Right lobe of liver (tissue), 4 donors: ENCODE results near the gene SYNM.

Experiments
- POLR2A ChIP-seq: fragments of 450-650 bp; IDR thresholded peaks from one replicate; pipeline ENCODE4 v1.6.1; 2017; ENCODE audit warnings: antibody characterized with exemption, mild to moderate bottlenecking
- TF ChIP-seq, protein P1 (sequence below), 4 donors: fragments of 200-600 bp in 3 of 4; fragments of 450-650 bp in 1 of 4; IDR thresholded peaks; one replicate each; pipeline versions ENCODE4 v1.5.1 to v1.8.0; 2016 to 2022; ENCODE audit warnings: antibody characterized with exemption in 4 of 4, mild to moderate bottlenecking in 2 of 4
- donor health status: DM: no; HTN: no; CAD: no.
- donor health status: DM: no; HTN: no; CAD: no.
- donor health status: DM: no; HTN: yes; CAD: no.

GRCh38 chr15:99157456-99157855, 52.6 kb downstream of the SYNM start:
- TF ChIP-seq, protein P1, sequence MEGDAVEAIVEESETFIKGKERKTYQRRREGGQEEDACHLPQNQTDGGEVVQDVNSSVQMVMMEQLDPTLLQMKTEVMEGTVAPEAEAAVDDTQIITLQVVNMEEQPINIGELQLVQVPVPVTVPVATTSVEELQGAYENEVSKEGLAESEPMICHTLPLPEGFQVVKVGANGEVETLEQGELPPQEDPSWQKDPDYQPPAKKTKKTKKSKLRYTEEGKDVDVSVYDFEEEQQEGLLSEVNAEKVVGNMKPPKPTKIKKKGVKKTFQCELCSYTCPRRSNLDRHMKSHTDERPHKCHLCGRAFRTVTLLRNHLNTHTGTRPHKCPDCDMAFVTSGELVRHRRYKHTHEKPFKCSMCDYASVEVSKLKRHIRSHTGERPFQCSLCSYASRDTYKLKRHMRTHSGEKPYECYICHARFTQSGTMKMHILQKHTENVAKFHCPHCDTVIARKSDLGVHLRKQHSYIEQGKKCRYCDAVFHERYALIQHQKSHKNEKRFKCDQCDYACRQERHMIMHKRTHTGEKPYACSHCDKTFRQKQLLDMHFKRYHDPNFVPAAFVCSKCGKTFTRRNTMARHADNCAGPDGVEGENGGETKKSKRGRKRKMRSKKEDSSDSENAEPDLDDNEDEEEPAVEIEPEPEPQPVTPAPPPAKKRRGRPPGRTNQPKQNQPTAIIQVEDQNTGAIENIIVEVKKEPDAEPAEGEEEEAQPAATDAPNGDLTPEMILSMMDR (IDR thresholded peaks at IDR 0.05): no peak
- no peak for TF ChIP-seq POLR2A
